OCI-LY7 (cell line): ENCODE results near the gene TMC2. TPM values are rescaled to one million over a fixed set of nuclear protein-coding genes. Genes with fewer than 3 reads are reported as not detected.

Experiments used
- BruUV-seq: library from RNA; stranded (reverse); fragments of 400-500 nt; replicated peaks from 2 replicates; lab custom pipeline; 2021; lab: Mats Ljungman, UMichigan
- CTCF ChIA-PET: fragments of 300-600 bp; sonication (Branson Sonifier 250); formaldehyde crosslinking; loops from one replicate; lab custom pipeline; 2022; ENCODE audit warnings: antibody characterized with exemption; ENCODE audit not compliant: unreplicated experiment; lab: Charles Lee
- POLR2A ChIA-PET: fragments of 300-600 bp; sonication (Branson Sonifier 250); formaldehyde crosslinking; loops from one replicate; lab custom pipeline; 2022; ENCODE audit warnings: antibody characterized with exemption; lab: Charles Lee
- DNase-seq: peaks from one replicate; pipeline ENCODE4 v3.0.0-alpha.2; 2015; ENCODE audit warnings: low spot score
- H2AFZ ChIP-seq: fragments of 200-600 bp; sonication (generic), shearing (Covaris generic); 2 replicates; pipeline ENCODE4 v1.6.1; 2014; ENCODE audit warnings: mild to moderate bottlenecking, antibody characterized with exemption, low read length, moderate library complexity
- H3K27ac ChIP-seq: fragments of 200-600 bp; sonication (generic); 2 replicates; pipeline ENCODE4 v1.5.1; 2014; ENCODE audit warnings: mixed run types, low read depth, mild to moderate bottlenecking, moderate library complexity, low read length, inconsistent platforms; ENCODE audit not compliant: poor library complexity, severe bottlenecking
- H3K36me3 ChIP-seq: fragments of 200-600 bp; sonication (generic); 2 replicates; pipeline ENCODE4 v1.6.1; 2014; ENCODE audit warnings: mild to moderate bottlenecking, antibody characterized with exemption, low read length, moderate library complexity, mixed read lengths; ENCODE audit not compliant: insufficient read depth
- H3K4me1 ChIP-seq: fragments of 200-600 bp; sonication (generic); 2 replicates; pipeline ENCODE4 v1.5.1; 2014; ENCODE audit warnings: mild to moderate bottlenecking, low read length; ENCODE audit not compliant: insufficient read depth, poor library complexity, severe bottlenecking
- H3K4me2 ChIP-seq: fragments of 200-600 bp; sonication (generic); 2 replicates; pipeline ENCODE4 v1.6.1; 2014; ENCODE audit warnings: mild to moderate bottlenecking, low read length
- H3K4me3 ChIP-seq: fragments of 200-600 bp; sonication (generic); 2 replicates; pipeline ENCODE4 v1.5.1; 2014; ENCODE audit warnings: mild to moderate bottlenecking, low read depth, low read length; ENCODE audit not compliant: poor library complexity, severe bottlenecking
- H3K79me2 ChIP-seq: fragments of 200-600 bp; sonication (generic); 2 replicates; pipeline ENCODE4 v1.6.1; 2016; ENCODE audit warnings: low read depth, mild to moderate bottlenecking, low read length, moderate library complexity, mixed read lengths; ENCODE audit not compliant: insufficient read depth
- H3K9me2 ChIP-seq: fragments of 200-600 bp; sonication (generic); 2 replicates; pipeline ENCODE4 v1.6.1; 2016; ENCODE audit warnings: mild to moderate bottlenecking, low read length, mixed read lengths; ENCODE audit not compliant: insufficient read depth
- H3K9me3 ChIP-seq: fragments of 200-600 bp; sonication (generic); 2 replicates; pipeline ENCODE4 v1.6.1; 2014; ENCODE audit warnings: mild to moderate bottlenecking, mixed run types, low read length, mixed read lengths
- H4K20me1 ChIP-seq: fragments of 200-600 bp; sonication (generic); 2 replicates; pipeline ENCODE4 v1.6.1; 2014; ENCODE audit warnings: mild to moderate bottlenecking, antibody characterized with exemption, low read length, moderate library complexity, mixed read lengths; ENCODE audit not compliant: insufficient read depth
- CTCF ChIP-seq: fragments of 200-600 bp; sonication (generic); conservative IDR thresholded peaks from 2 replicates; pipeline ENCODE4 v1.5.1; 2014; ENCODE audit warnings: mild to moderate bottlenecking, antibody characterized with exemption, low read length, moderate library complexity, mixed read lengths
- EZH2phosphoT487 ChIP-seq: fragments of 200-600 bp; sonication (generic); IDR thresholded peaks from 2 replicates; pipeline ENCODE4 v1.6.1; 2018; ENCODE audit warnings: low read depth, borderline replicate concordance, mild to moderate bottlenecking, mixed run types, antibody characterized with exemption, low read length, moderate library complexity, mixed read lengths
- intact Hi-C: fragments of 100-400 bp; cut with micrococcal nuclease; formaldehyde crosslinking; loops from one replicate; pipeline ENCODE4 v1.10.0; 2022; ENCODE audit not compliant: unreplicated experiment
- total RNA-seq, 2 experiments: library from RNA; depleted of rRNA in 1 of 2; stranded (reverse); fragments of >200 nt in 1 of 2; shearing (Covaris generic) in 1 of 2; gene quantifications; 2 replicates each; pipeline ENCODE4 v1.2.3, GENCODE V29; 2014 to 2022

TMC2 gene
- total RNA-seq, 2 experiments from 2014 or later = not detected

GRCh38 chr20:2558581-2559278 lies 22.4 kb downstream of the TMC2 start:
- POLR2A ChIA-PET = no interaction called here
- Histone ChIP-seq H3K4me2 (no peak overlapping the region), H3K4me1 (no peaks in the 10 kb centered on the region), H3K9me3 (no peaks in the 10 kb centered on the region), H3K36me3 (no peaks in the 10 kb centered on the region), H3K9me2 (no peaks in the 10 kb centered on the region), H2AFZ (no peak overlapping the region), H3K27ac (no peak overlapping the region), H4K20me1 (no peaks in the 10 kb centered on the region), H3K79me2 (no peaks in the 10 kb centered on the region), H3K4me3 (no peak overlapping the region)
- DNase-seq = no peak
- BruUV-seq = no TSS peak
- CTCF ChIA-PET = no interaction called here
- TF ChIP-seq EZH2phosphoT487 (no peak), CTCF (no peak)
- intact Hi-C loops = no loop called here

GRCh38 chr20:2559279-2559626 lies 22.9 kb downstream of the TMC2 start:
- H4K20me1 ChIP-seq = no peaks in the 10 kb centered on the region
- no peak overlapping the region for H3K4me2 ChIP-seq
- ChIA-PET CTCF (no interaction called here), POLR2A (interaction anchor here (0.5 kb wide), 1 partner anchor 30 kb away, joined by 3 read pairs; no protein-coding TSS in a partner anchor)
- no peaks in the 10 kb centered on the region for H3K4me1 ChIP-seq
- no TSS peak for BruUV-seq
- TF ChIP-seq CTCF (no peak), EZH2phosphoT487 (no peak)
- no peak overlapping the region for H2AFZ ChIP-seq
- H3K9me2 ChIP-seq = no peaks in the 10 kb centered on the region
- H3K36me3 ChIP-seq = no peaks in the 10 kb centered on the region
- no peaks in the 10 kb centered on the region for H3K9me3 ChIP-seq
- H3K79me2 ChIP-seq = no peaks in the 10 kb centered on the region
- no peak overlapping the region for H3K27ac ChIP-seq
- DNase-seq = no peak
- H3K4me3 ChIP-seq = no peak overlapping the region
- intact Hi-C loops = no loop called here

GRCh38 chr20:2559651-2560050 lies 23.3 kb downstream of the TMC2 start:
- Histone ChIP-seq H3K4me1 (no peaks in the 10 kb centered on the region), H3K79me2 (no peaks in the 10 kb centered on the region), H3K36me3 (no peaks in the 10 kb centered on the region), H3K9me2 (no peaks in the 10 kb centered on the region), H3K4me2 (no peak overlapping the region), H4K20me1 (no peaks in the 10 kb centered on the region), H3K4me3 (no peak overlapping the region), H2AFZ (no peak overlapping the region), H3K27ac (no peak overlapping the region), H3K9me3 (no peaks in the 10 kb centered on the region)
- ChIA-PET POLR2A (interaction anchor here (0.5 kb wide), 1 partner anchor 29 kb away, joined by 3 read pairs; no protein-coding TSS in a partner anchor), CTCF (no interaction called here)
- TF ChIP-seq EZH2phosphoT487 (no peak), CTCF (no peak)
- intact Hi-C loops = no loop called here
- BruUV-seq = no TSS peak
- no peak for DNase-seq
